ENCODE data around the gene GASK1B. TPM values are rescaled to one million over a fixed set of nuclear protein-coding genes. Genes with fewer than 3 reads are reported as not detected.

Gene GASK1B
- 10 to 100 TPM in 2 of 8 experiments, 1 to 10 TPM in 3, under 1 TPM in 3; 0.41 to 43.9 (median 1.3) TPM for total RNA-seq

DNA sequence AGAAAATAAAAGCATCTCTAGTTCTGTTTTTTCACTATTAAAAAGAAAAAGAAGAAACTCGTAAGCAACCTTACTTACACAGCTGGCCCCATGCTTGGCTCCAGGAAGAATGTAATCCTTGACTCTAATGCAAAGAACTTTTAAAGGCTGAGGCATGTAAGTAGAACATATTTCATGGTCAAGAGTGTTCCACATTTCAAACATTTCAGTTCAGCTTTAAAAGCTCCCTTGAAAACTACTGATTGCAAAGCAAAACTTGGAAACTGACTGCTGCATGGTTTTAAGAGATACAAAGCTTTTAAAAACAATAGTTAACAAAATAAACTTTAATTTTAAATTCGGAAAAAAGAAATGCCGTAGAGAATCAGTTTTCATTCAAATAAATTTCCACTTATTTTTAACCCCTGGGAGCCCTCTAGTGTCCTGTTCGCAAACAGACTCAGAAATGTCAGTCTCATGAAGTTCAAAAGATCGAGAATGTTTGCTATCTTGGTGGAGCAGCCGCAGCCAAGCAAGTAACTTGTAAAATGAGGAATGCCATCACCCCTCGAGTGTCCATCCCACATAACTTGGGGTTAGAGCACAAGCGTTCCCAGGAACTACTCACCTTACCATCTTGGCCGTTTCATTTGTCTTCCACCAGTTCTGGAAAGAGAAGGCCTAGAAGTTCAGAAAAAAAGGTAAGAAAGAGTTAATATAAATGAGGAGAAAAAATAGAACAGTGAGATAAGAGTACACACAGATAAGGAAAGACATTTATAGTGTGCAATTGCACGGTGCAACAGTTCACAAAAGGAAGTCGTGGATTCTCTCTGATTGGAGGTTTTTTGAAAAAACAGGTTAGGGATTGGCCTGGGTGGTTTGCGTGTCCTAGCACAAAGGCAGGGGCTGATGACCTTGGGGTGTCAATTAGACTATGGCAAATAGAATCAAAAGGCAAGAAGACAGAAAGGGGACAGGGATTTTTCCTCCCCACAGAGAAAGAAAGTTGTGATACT lies at the start of gene GASK1B:
GASK1B (minus strand) TSS at position 765 of the 998 bp plus-strand sequence. CDS start 1,650 bp downstream, outside the sequence.
- no peak within 1 kb of the TSS for H3K27ac ChIP-seq
- H3K4me3 ChIP-seq, result peak within 1 kb of the TSS in 1 of 5 donors; percentile 26
- H3K4me1 ChIP-seq (replicated peaks in 1 of 2), result peaks cover 0 to 2% of the 10 kb centered on the region in 2 donors
- 8 to 53% (median 23%) methylated on average over 8 to 12 of the region's 12 CpGs; no CpG with 5 or more reads in 1 of the 10 experiments for WGBS, 10 experiments
- in situ Hi-C loops (cut with MboI; ENCODE audit: low pct_unique_long_range_greater_than_20kb in 2 of 9, low sequenced_read_pairs in 9 of 9, unreplicated experiment in 9 of 9), result loop anchor here in 4 of 9 experiments (10.0 to 25.0 kb wide), 3 partner anchors 178 to 960 kb away; partner anchors contain the start of gene GRIA2 (in 1 of the 4)
- ATAC-seq (replicated peaks in 6 of 8), result peak in 4 of 8 experiments; percentile 21 to 76 (median 58)

GRCh38 chr4:158219623-158220022 lies 46.8 kb upstream of the GASK1B start:
- no peak overlapping the region for H3K27ac ChIP-seq
- peaks cover 0 to 3% of the 10 kb centered on the region in 2 donors for H3K4me1 ChIP-seq (replicated peaks in 1 of 2)
- in situ Hi-C loops (cut with MboI; ENCODE audit: low pct_unique_long_range_greater_than_20kb in 2 of 9, low sequenced_read_pairs in 9 of 9, unreplicated experiment in 9 of 9), result no loop called here
- no peak for ATAC-seq (replicated peaks in 6 of 8)
- no peak overlapping the region for H3K4me3 ChIP-seq
- 40 to 100% (median 67%) methylated on average over 1 of the region's 1 CpG; no CpG with 5 or more reads in 3 of the 10 experiments for WGBS, 10 experiments

- H3K27ac ChIP-seq, result no peak overlapping the region
- WGBS, 10 experiments, result 59 to 100% (median 89%) methylated on average over 1 to 5 of the region's 5 CpGs; no CpG with 5 or more reads in 2 of the 10 experiments
Measured at GRCh38 chr4:158217763-158218162, 44.9 kb upstream of the GASK1B start.

GRCh38 chr4:158214856-158215255 lies 42.0 kb upstream of the GASK1B start:
- 0 to 100% (median 60%) methylated on average over 1 of the region's 1 CpG; no CpG with 5 or more reads in 4 of the 10 experiments for WGBS, 10 experiments
- in situ Hi-C loops (cut with MboI; ENCODE audit: low pct_unique_long_range_greater_than_20kb in 2 of 9, low sequenced_read_pairs in 9 of 9, unreplicated experiment in 9 of 9), result no loop called here
- no peak for ATAC-seq (replicated peaks in 6 of 8)
- Histone ChIP-seq H3K27ac (no peak overlapping the region), H3K4me3 (no peak overlapping the region), H3K4me1 (replicated peaks in 1 of 2) (peaks cover 0 to 10% of the 10 kb centered on the region in 2 donors)

More at GRCh38 chr4:158217763-158218162, 44.9 kb upstream of the GASK1B start:
- in situ Hi-C loops (cut with MboI; ENCODE audit: low pct_unique_long_range_greater_than_20kb in 2 of 9, low sequenced_read_pairs in 9 of 9, unreplicated experiment in 9 of 9), result no loop called here
- ATAC-seq (replicated peaks in 6 of 8), result no peak
- Histone ChIP-seq H3K4me1 (replicated peaks in 1 of 2) (peaks cover 0 to 3% of the 10 kb centered on the region in 2 donors), H3K4me3 (no peak overlapping the region)

DNA sequence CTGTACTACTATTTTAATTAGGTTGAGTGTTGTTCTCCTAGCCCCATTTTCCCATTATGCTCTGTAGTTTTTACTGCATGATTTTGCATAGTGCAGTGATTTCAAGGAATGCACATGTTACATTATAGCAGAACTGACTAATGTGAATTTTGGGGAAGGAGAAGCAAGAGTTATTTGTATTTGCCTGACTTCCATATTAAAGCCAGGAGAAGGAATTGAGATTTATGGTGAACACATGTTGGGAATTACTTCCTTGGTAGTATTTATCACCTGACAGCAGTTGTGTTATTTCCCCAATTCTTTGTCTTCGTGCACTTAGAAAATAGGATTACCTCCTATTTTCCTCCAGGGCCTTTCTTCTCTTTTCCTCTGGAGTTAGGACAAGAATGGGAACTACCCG lies 40.6 kb upstream of the GASK1B start:
- 43 to 100% (median 88%) methylated on average over 1 to 2 of the region's 2 CpGs; no CpG with 5 or more reads in 1 of the 10 experiments for WGBS, 10 experiments
- peaks cover 0 to 10% of the 10 kb centered on the region in 2 donors for H3K4me1 ChIP-seq (replicated peaks in 1 of 2)
- H3K27ac ChIP-seq, result no peak overlapping the region
- ATAC-seq (replicated peaks in 6 of 8), result no peak
- H3K4me3 ChIP-seq, result no peak overlapping the region
- in situ Hi-C loops (cut with MboI; ENCODE audit: low pct_unique_long_range_greater_than_20kb in 2 of 9, low sequenced_read_pairs in 9 of 9, unreplicated experiment in 9 of 9), result no loop called here

DNA sequence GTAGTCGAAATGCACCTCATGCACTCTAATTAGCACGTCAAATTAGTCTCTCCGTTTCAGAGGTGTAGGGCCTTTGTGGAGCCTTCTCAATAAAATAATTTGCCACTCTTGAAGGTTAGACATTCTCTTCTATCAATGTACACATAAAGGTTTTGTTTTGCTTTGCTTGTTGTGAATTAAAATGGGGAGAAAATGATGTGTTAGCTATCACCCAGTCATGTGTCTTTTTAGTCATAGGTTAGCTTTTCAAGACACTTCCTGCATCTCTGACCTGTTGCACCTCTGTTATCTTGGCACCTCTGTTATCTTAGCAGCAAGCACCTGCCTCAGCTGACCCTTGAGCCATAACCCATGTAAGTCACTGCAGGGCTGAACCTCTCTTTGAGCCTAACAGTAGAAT lies 38.4 kb upstream of the GASK1B start:
- Histone ChIP-seq H3K4me1 (replicated peaks in 1 of 2) (peaks cover 0 to 10% of the 10 kb centered on the region in 2 donors), H3K4me3 (no peak overlapping the region), H3K27ac (no peak overlapping the region)
- in situ Hi-C loops (cut with MboI; ENCODE audit: low pct_unique_long_range_greater_than_20kb in 2 of 9, low sequenced_read_pairs in 9 of 9, unreplicated experiment in 9 of 9), result no loop called here
- 22 to 81% (median 48%) methylated on average over 1 to 3 of the region's 3 CpGs; no CpG with 5 or more reads in 1 of the 10 experiments for WGBS, 10 experiments
- ATAC-seq (replicated peaks in 6 of 8), result no peak

DNA sequence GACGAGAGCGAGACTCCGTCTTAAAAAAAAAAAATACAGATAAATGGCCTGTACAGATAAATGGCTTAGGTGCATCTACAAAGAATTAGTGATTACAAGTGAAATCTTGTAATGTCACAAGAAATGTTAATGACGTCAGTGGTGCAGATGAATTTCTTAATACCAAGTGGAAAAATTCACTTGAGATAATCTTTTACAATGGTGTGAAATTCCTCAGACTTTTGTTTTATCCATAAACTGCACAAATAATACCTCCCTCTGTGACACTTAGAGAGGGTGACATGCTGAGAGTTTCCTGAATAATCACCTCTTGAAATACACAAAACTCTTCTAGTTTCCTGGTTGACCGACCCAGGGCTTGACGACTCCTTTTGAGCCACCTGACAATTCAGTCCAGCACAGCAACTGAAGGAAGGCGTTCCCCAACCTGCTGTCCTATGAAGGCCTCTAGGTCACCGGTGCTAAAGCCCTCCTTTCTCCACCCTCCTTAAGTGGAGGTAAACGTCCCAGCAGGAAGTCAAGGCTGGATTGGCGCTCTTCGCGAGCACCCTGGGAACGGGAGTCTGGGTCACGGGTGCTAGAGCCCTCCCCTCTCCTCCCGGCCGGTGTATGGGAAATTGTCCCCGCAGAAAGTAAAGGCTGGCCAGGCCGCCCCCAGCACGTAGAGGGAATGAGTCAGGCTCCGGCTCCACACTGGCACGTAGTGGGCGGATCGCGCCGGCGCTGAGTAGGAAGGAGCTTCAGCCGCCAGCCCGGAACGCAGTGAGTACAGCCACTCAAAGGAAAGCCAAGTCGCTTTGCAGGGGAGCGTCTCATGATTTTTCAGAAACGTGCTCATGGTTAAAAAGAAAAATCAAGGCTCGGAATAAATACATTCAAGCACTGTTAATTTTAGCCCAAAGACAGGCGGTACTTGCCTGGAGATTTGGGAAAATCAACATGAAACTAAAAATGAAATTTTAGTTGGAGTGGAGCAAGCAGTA lies 37.3 kb upstream of the GASK1B start, which contains the start of gene TMEM144:
TMEM144 (plus strand) TSS at position 662 of the 983 bp plus-strand sequence. CDS start 2,182 bp downstream, outside the sequence.
- peaks cover 0 to 10% of the 10 kb centered on the region in 2 donors for H3K4me1 ChIP-seq (replicated peaks in 1 of 2)
- H3K27ac ChIP-seq, result peak within 1 kb of the TSS in 1 of 2 donors; percentile 20
- WGBS, 10 experiments, result 0 to 84% (median 12%) methylated on average over 3 to 15 of the region's 34 CpGs
- H3K4me3 ChIP-seq, result peak within 1 kb of the TSS; percentile 6 to 36 (median 20)
- ATAC-seq (replicated peaks in 6 of 8), result peak; percentile 98 to 100 (median 100)
- in situ Hi-C loops (cut with MboI; ENCODE audit: low pct_unique_long_range_greater_than_20kb in 2 of 9, low sequenced_read_pairs in 9 of 9, unreplicated experiment in 9 of 9), result no loop called here

DNA sequence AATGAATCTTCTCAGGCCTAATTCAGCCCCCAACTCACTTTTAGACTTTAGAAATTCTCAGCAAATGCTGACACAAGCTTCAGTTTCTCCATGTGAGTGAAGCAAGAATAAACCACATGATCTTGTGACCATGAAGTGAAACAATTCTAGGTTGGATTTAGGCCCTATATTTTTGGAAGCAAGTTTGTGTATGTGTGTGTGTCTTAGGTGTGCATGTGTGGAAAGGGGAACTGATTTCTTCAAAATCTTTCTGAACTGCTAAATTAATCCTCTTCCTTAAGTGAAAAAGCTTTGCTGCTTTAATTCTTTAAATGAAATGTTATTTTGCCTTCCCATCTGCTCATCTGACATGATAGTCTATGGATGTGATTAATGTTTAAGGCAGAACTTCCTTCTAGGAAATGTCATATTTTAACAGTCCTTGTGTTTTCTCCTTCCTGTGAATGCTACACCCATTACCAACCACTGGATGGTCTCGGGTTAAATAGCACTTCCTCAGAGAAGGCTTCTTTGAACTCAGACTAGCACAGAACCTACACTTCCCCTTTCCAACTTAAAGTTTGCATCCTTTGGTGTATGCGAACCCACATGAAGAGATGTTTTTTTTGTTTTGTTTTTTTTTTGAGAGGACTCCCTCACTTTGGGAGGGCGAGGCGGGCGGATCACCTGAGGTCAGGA lies 36.3 kb upstream of the GASK1B start:
- 73 to 100% (median 100%) methylated on average over 1 to 5 of the region's 5 CpGs; no CpG with 5 or more reads in 4 of the 10 experiments for WGBS, 10 experiments

GRCh38 chr4:158203929-158204328 lies 31.1 kb upstream of the GASK1B start:
- in situ Hi-C loops (cut with MboI; ENCODE audit: low pct_unique_long_range_greater_than_20kb in 2 of 9, low sequenced_read_pairs in 9 of 9, unreplicated experiment in 9 of 9), result no loop called here
- no peak for ATAC-seq (replicated peaks in 6 of 8)
- Histone ChIP-seq H3K4me3 (no peak overlapping the region), H3K4me1 (replicated peaks in 1 of 2) (no peaks in the 10 kb centered on the region), H3K27ac (no peak overlapping the region)
- WGBS, 10 experiments, result 70 to 97% (median 93%) methylated on average over 2 to 3 of the region's 3 CpGs; no CpG with 5 or more reads in 2 of the 10 experiments

More for the DNA sequence above, 36.3 kb upstream of the GASK1B start:
- in situ Hi-C loops (cut with MboI; ENCODE audit: low pct_unique_long_range_greater_than_20kb in 2 of 9, low sequenced_read_pairs in 9 of 9, unreplicated experiment in 9 of 9), result no loop called here
- ATAC-seq (replicated peaks in 6 of 8), result no peak
- H3K4me3 ChIP-seq, result no peak overlapping the region
- H3K27ac ChIP-seq, result no peak overlapping the region
- H3K4me1 ChIP-seq (replicated peaks in 1 of 2), result peaks cover 0 to 10% of the 10 kb centered on the region in 2 donors

- Histone ChIP-seq H3K27ac (no peak overlapping the region), H3K4me1 (replicated peaks in 1 of 2) (no peaks in the 10 kb centered on the region), H3K4me3 (no peak overlapping the region)
- in situ Hi-C loops (cut with MboI; ENCODE audit: low pct_unique_long_range_greater_than_20kb in 2 of 9, low sequenced_read_pairs in 9 of 9, unreplicated experiment in 9 of 9), result no loop called here
- ATAC-seq (replicated peaks in 6 of 8), result no peak
- 38 to 100% (median 77%) methylated on average over 1 to 2 of the region's 2 CpGs for whole genome bisulfite sequencing, 10 experiments
Measured at GRCh38 chr4:158203436-158203835, 30.6 kb upstream of the GASK1B start.

- Histone ChIP-seq H3K4me3 (no peak overlapping the region), H3K4me1 (replicated peaks in 1 of 2) (peaks cover 0 to under 1% of the 10 kb centered on the region in 2 donors), H3K27ac (no peak overlapping the region)
- ATAC-seq (replicated peaks in 6 of 8), result no peak
- in situ Hi-C loops (cut with MboI; ENCODE audit: low pct_unique_long_range_greater_than_20kb in 2 of 9, low sequenced_read_pairs in 9 of 9, unreplicated experiment in 9 of 9), result no loop called here
- 0 to 100% (median 80%) methylated on average over 1 of the region's 1 CpG; no CpG with 5 or more reads in 3 of the 10 experiments for WGBS, 10 experiments
Measured at GRCh38 chr4:158202481-158202880, 29.7 kb upstream of the GASK1B start.

DNA sequence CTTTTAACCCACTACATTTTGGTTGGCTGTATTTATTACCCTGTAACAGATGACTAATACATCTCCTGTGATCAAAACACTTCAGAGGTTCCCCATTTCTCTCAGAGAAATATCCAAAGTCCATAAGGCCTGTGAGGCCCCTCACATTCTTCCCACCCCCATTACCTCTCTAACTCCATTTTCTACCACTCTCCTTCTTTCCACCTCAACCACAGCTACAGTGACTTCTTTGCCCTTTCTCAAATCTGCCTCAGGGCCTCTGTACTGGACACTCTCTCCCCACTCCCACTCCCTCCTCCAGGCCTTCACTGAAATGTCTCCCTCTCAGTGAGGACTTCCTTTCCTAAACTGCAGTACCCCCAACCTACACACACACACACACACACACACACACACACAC lies 29.1 kb upstream of the GASK1B start:
- Histone ChIP-seq H3K4me1 (replicated peaks in 1 of 2) (peaks cover 2 to 6% of the 10 kb centered on the region in 2 donors), H3K4me3 (no peak overlapping the region), H3K27ac (no peak overlapping the region)
- ATAC-seq (replicated peaks in 6 of 8), result peak in 1 of 8 experiments; percentile 14
- in situ Hi-C loops (cut with MboI; ENCODE audit: low pct_unique_long_range_greater_than_20kb in 2 of 9, low sequenced_read_pairs in 9 of 9, unreplicated experiment in 9 of 9), result no loop called here
